Measurements from ENCODE around the gene FLAD1. TPM values are rescaled to one million over a fixed set of nuclear protein-coding genes. Genes with fewer than 3 reads are reported as not detected.

Gene FLAD1
- total RNA-seq, 5 donors from 2014 or later (not counting 1 experiment from before 2014, with no cell fraction given): 32.8 to 64.3 (median 53.4) TPM

- Mint-ChIP-seq H3K27ac (peak overlapping the region; percentile 91 to 95), H3K27me3 (no peaks in the 10 kb centered on the region), H3K4me1 (peaks cover 74 to 88% (median 81%) of the 10 kb centered on the region in 3 donors), H3K36me3 (peaks cover 3% of the 10 kb centered on the region), H3K9me3 (no peaks in the 10 kb centered on the region), H3K4me3 (peak overlapping the region; percentile 28 to 89 (median 72))
- DNase-seq (no peak), ATAC-seq (replicated peaks in 1 of 4) (peak; percentile 5 to 14 (median 10))
- Histone ChIP-seq H3K4me1 (ENCODE audit: control insufficient read depth in 1 of 2, extremely low read depth in 1 of 2, insufficient read depth in 2 of 2, low read length in 2 of 2) (peaks cover 47 to 99% of the 10 kb centered on the region in 2 experiments), H3K4me3 (ENCODE audit: control insufficient read depth in 1 of 2, extremely low read depth in 1 of 2, low read length in 1 of 2) (peak overlapping the region; percentile 69 to 71), H3K27me3 (replicated peaks in 1 of 2; ENCODE audit: control insufficient read depth in 2 of 2, extremely low read depth in 1 of 2, insufficient read depth in 2 of 2, low read length in 1 of 2) (no peaks in the 10 kb centered on the region), H3K27ac (ENCODE audit: low read length) (peak overlapping the region; percentile 80), H3K36me3 (ENCODE audit: control insufficient read depth in 2 of 2, extremely low read depth in 1 of 2, insufficient read depth in 1 of 2, low read length in 1 of 2) (peaks cover 4 to 25% of the 10 kb centered on the region in 2 donors), H3K9me3 (no peaks in the 10 kb centered on the region)
- ChIA-PET POLR2A (interaction anchor here (0.6 to 0.7 kb wide), 3 partner anchors 9 to 57 kb away, joined by 3 to 13 read pairs (median 3); no protein-coding TSS in a partner anchor), CTCF (interaction anchor here in 1 of 2 donors (0.6 to 0.7 kb wide), 3 partner anchors 12 to 1518 kb away, joined by 4 to 5 read pairs (median 4); no protein-coding TSS in a partner anchor)
- WGBS (ENCODE audit: insufficient coverage): no CpG with 5 or more reads among the region's 3 CpGs
Measured at GRCh38 chr1:155012776-155013602, 29.8 kb downstream of the FLAD1 start.

- H3K27me3 ChIP-seq (replicated peaks in 1 of 2; ENCODE audit: control insufficient read depth in 2 of 2, extremely low read depth in 1 of 2, insufficient read depth in 2 of 2, low read length in 1 of 2): no peaks in the 10 kb centered on the region
- Mint-ChIP-seq H3K36me3 (peaks cover 3% of the 10 kb centered on the region), H3K4me1 (peaks cover 70 to 85% (median 79%) of the 10 kb centered on the region in 3 donors), H3K9me3 (no peaks in the 10 kb centered on the region), H3K27ac (peak overlapping the region; percentile 91 to 95), H3K4me3 (peak overlapping the region; percentile 49 to 89 (median 72)), H3K27me3 (no peaks in the 10 kb centered on the region)
- peak overlapping the region in 1 of 2 donors; percentile 69 for H3K4me3 ChIP-seq (ENCODE audit: control insufficient read depth in 1 of 2, extremely low read depth in 1 of 2, low read length in 1 of 2)
- H3K27ac ChIP-seq (ENCODE audit: low read length): peak overlapping the region; percentile 80
- no peaks in the 10 kb centered on the region for H3K9me3 ChIP-seq
- peaks cover 4 to 25% of the 10 kb centered on the region in 2 donors for H3K36me3 ChIP-seq (ENCODE audit: control insufficient read depth in 2 of 2, extremely low read depth in 1 of 2, insufficient read depth in 1 of 2, low read length in 1 of 2)
- WGBS (ENCODE audit: insufficient coverage): 7% methylated on average over 5 of the region's 8 CpGs
- POLR2A ChIA-PET: interaction anchor here in 1 of 2 donors (0.6 kb wide), 2 partner anchors 53 to 57 kb away, joined by 3 read pairs; no protein-coding TSS in a partner anchor
- ATAC-seq (replicated peaks in 1 of 4) (peak; percentile 17 to 25 (median 22)), DNase-seq (peak in 17 of 35 experiments; percentile 21 to 57 (median 43))
- CTCF ChIA-PET: interaction anchor here in 1 of 2 donors (0.7 kb wide), 1 partner anchor 342 kb away, joined by 6 read pairs; no protein-coding TSS in a partner anchor
- H3K4me1 ChIP-seq (ENCODE audit: control insufficient read depth in 1 of 2, extremely low read depth in 1 of 2, insufficient read depth in 2 of 2, low read length in 2 of 2): peaks cover 47 to 95% of the 10 kb centered on the region in 2 experiments
Measured at GRCh38 chr1:155013632-155014031, 30.5 kb downstream of the FLAD1 start.

- POLR2A ChIA-PET: interaction anchor here in 1 of 2 donors (1.1 kb wide), 1 partner anchor 59 kb away, joined by 5 read pairs; the partner anchor contains the start of gene PBXIP1
- Mint-ChIP-seq H3K4me1 (peaks cover 72 to 87% (median 79%) of the 10 kb centered on the region in 3 donors), H3K27me3 (no peaks in the 10 kb centered on the region), H3K27ac (peak overlapping the region; percentile 95 to 96), H3K9me3 (no peaks in the 10 kb centered on the region), H3K36me3 (peaks cover 3% of the 10 kb centered on the region), H3K4me3 (peak overlapping the region in 1 of 3 donors; percentile 89)
- H3K36me3 ChIP-seq (ENCODE audit: control insufficient read depth in 2 of 2, extremely low read depth in 1 of 2, insufficient read depth in 1 of 2, low read length in 1 of 2): peaks cover 4 to 25% of the 10 kb centered on the region in 2 donors
- 96% methylated on average over 18 of the region's 31 CpGs for WGBS (ENCODE audit: insufficient coverage)
- no peak overlapping the region for H3K4me3 ChIP-seq (ENCODE audit: control insufficient read depth in 1 of 2, extremely low read depth in 1 of 2, low read length in 1 of 2)
- DNase-seq: no peak
- CTCF ChIA-PET: interaction anchor here (0.5 to 3.0 kb wide), 4 partner anchors 15 to 261 kb away, joined by 4 to 15 read pairs (median 6); partner anchors contain the start of gene FLAD1 (in 1 of the 2)
- peaks cover 51 to 83% of the 10 kb centered on the region in 2 experiments for H3K4me1 ChIP-seq (ENCODE audit: control insufficient read depth in 1 of 2, extremely low read depth in 1 of 2, insufficient read depth in 2 of 2, low read length in 2 of 2)
- no peaks in the 10 kb centered on the region for H3K27me3 ChIP-seq (replicated peaks in 1 of 2; ENCODE audit: control insufficient read depth in 2 of 2, extremely low read depth in 1 of 2, insufficient read depth in 2 of 2, low read length in 1 of 2)
- no peak for ATAC-seq (replicated peaks in 1 of 4)
- no peaks in the 10 kb centered on the region for H3K9me3 ChIP-seq
- H3K27ac ChIP-seq (ENCODE audit: low read length): peak overlapping the region; percentile 67
Measured at GRCh38 chr1:155014709-155015508, 31.8 kb downstream of the FLAD1 start.

- peak in 1 of 4 experiments; percentile 1 for ATAC-seq (replicated peaks in 1 of 4)
- no peak for DNase-seq
Measured at GRCh38 chr1:155015527-155016230, 32.5 kb downstream of the FLAD1 start.

GRCh38 chr1:155016231-155016831, 33.2 kb downstream of the FLAD1 start:
- Mint-ChIP-seq H3K36me3 (peaks cover 3% of the 10 kb centered on the region), H3K27me3 (no peaks in the 10 kb centered on the region), H3K27ac (peak overlapping the region; percentile 95 to 96), H3K9me3 (no peaks in the 10 kb centered on the region), H3K4me3 (peak overlapping the region; percentile 50 to 89 (median 55)), H3K4me1 (peaks cover 68 to 76% (median 68%) of the 10 kb centered on the region in 3 donors)
- peaks cover 47 to 69% of the 10 kb centered on the region in 2 experiments for H3K4me1 ChIP-seq (ENCODE audit: control insufficient read depth in 1 of 2, extremely low read depth in 1 of 2, insufficient read depth in 2 of 2, low read length in 2 of 2)
- H3K36me3 ChIP-seq (ENCODE audit: control insufficient read depth in 2 of 2, extremely low read depth in 1 of 2, insufficient read depth in 1 of 2, low read length in 1 of 2): peaks cover 4 to 25% of the 10 kb centered on the region in 2 donors
- DNase-seq: peak in 3 of 35 experiments; percentile 18 to 55 (median 29)
- ChIA-PET CTCF (interaction anchor here (0.6 to 3.5 kb wide), 15 partner anchors 8 to 457 kb away, joined by 3 to 23 read pairs (median 4); partner anchors contain the start of genes CKS1B (in 1 of the 2), FLAD1 (in 1 of the 2), PBXIP1 (in 1 of the 2) and PYGO2 (in 1 of the 2)), POLR2A (interaction anchor here (0.6 to 1.1 kb wide), 3 partner anchors 35 to 61 kb away, joined by 3 to 5 read pairs (median 3); partner anchors contain the start of gene PBXIP1 (in 1 of the 2))
- no peaks in the 10 kb centered on the region for H3K9me3 ChIP-seq
- no peaks in the 10 kb centered on the region for H3K27me3 ChIP-seq (replicated peaks in 1 of 2; ENCODE audit: control insufficient read depth in 2 of 2, extremely low read depth in 1 of 2, insufficient read depth in 2 of 2, low read length in 1 of 2)
- H3K4me3 ChIP-seq (ENCODE audit: control insufficient read depth in 1 of 2, extremely low read depth in 1 of 2, low read length in 1 of 2): peak overlapping the region in 1 of 2 donors; percentile 38
- H3K27ac ChIP-seq (ENCODE audit: low read length): peak overlapping the region; percentile 67
- WGBS (ENCODE audit: insufficient coverage): 8% methylated on average over 15 of the region's 26 CpGs
- peak in 3 of 4 experiments; percentile 6 to 20 (median 19) for ATAC-seq (replicated peaks in 1 of 4)

More at GRCh38 chr1:155015527-155016230, 32.5 kb downstream of the FLAD1 start:
- Mint-ChIP-seq H3K27ac (peak overlapping the region; percentile 95 to 96), H3K4me1 (peaks cover 70 to 82% (median 73%) of the 10 kb centered on the region in 3 donors), H3K36me3 (peaks cover 3% of the 10 kb centered on the region), H3K27me3 (no peaks in the 10 kb centered on the region), H3K9me3 (no peaks in the 10 kb centered on the region), H3K4me3 (peak overlapping the region; percentile 50 to 89 (median 55))
- CTCF ChIA-PET: interaction anchor here (0.6 to 3.5 kb wide), 12 partner anchors 9 to 456 kb away, joined by 3 to 23 read pairs (median 4); partner anchors contain the start of genes CKS1B (in 1 of the 2), FLAD1 (in 1 of the 2) and PBXIP1 (in 1 of the 2)
- 75% methylated on average over 15 of the region's 16 CpGs for WGBS (ENCODE audit: insufficient coverage)
- POLR2A ChIA-PET: interaction anchor here (0.6 to 1.1 kb wide), 3 partner anchors 34 to 60 kb away, joined by 3 to 5 read pairs (median 3); partner anchors contain the start of gene PBXIP1 (in 1 of the 2)
- Histone ChIP-seq H3K4me3 (ENCODE audit: control insufficient read depth in 1 of 2, extremely low read depth in 1 of 2, low read length in 1 of 2) (no peak overlapping the region), H3K27me3 (replicated peaks in 1 of 2; ENCODE audit: control insufficient read depth in 2 of 2, extremely low read depth in 1 of 2, insufficient read depth in 2 of 2, low read length in 1 of 2) (no peaks in the 10 kb centered on the region), H3K9me3 (no peaks in the 10 kb centered on the region), H3K27ac (ENCODE audit: low read length) (peak overlapping the region; percentile 67), H3K36me3 (ENCODE audit: control insufficient read depth in 2 of 2, extremely low read depth in 1 of 2, insufficient read depth in 1 of 2, low read length in 1 of 2) (peaks cover 4 to 25% of the 10 kb centered on the region in 2 donors), H3K4me1 (ENCODE audit: control insufficient read depth in 1 of 2, extremely low read depth in 1 of 2, insufficient read depth in 2 of 2, low read length in 2 of 2) (peaks cover 51 to 75% of the 10 kb centered on the region in 2 experiments)
